ENCODE results near the gene ASB16. TPM values are rescaled to one million over a fixed set of nuclear protein-coding genes. Genes with fewer than 3 reads are reported as not detected.

ASB16 gene
- total RNA-seq, 1 experiment from 2014 or later, result 0.37 TPM

DNA sequence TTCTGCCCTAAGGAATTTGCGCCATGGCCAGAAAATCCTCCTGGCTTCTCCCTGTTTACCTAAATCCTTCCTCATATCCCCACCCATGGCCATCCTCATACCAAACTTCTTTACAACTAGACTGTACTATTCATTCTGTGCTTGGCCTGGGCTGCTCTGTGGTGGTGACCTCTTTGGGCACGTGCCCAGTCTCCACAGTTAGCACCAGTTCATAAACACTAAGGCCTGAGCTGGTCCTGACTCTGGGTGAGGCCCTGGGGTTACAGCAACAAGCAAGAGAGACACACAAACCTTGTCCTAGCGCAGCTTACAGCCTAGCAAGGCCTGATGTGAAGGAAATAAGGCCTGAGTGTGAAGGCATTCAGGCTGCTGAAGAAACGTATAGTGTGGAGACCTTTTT lies 32.3 kb downstream of the ASB16 start (continued):
- TF ChIP-seq, protein P1, sequence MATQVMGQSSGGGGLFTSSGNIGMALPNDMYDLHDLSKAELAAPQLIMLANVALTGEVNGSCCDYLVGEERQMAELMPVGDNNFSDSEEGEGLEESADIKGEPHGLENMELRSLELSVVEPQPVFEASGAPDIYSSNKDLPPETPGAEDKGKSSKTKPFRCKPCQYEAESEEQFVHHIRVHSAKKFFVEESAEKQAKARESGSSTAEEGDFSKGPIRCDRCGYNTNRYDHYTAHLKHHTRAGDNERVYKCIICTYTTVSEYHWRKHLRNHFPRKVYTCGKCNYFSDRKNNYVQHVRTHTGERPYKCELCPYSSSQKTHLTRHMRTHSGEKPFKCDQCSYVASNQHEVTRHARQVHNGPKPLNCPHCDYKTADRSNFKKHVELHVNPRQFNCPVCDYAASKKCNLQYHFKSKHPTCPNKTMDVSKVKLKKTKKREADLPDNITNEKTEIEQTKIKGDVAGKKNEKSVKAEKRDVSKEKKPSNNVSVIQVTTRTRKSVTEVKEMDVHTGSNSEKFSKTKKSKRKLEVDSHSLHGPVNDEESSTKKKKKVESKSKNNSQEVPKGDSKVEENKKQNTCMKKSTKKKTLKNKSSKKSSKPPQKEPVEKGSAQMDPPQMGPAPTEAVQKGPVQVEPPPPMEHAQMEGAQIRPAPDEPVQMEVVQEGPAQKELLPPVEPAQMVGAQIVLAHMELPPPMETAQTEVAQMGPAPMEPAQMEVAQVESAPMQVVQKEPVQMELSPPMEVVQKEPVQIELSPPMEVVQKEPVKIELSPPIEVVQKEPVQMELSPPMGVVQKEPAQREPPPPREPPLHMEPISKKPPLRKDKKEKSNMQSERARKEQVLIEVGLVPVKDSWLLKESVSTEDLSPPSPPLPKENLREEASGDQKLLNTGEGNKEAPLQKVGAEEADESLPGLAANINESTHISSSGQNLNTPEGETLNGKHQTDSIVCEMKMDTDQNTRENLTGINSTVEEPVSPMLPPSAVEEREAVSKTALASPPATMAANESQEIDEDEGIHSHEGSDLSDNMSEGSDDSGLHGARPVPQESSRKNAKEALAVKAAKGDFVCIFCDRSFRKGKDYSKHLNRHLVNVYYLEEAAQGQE (IDR thresholded peaks at IDR 0.05; ENCODE audit: low read depth), result no peak
- TF ChIP-seq, protein P2, sequence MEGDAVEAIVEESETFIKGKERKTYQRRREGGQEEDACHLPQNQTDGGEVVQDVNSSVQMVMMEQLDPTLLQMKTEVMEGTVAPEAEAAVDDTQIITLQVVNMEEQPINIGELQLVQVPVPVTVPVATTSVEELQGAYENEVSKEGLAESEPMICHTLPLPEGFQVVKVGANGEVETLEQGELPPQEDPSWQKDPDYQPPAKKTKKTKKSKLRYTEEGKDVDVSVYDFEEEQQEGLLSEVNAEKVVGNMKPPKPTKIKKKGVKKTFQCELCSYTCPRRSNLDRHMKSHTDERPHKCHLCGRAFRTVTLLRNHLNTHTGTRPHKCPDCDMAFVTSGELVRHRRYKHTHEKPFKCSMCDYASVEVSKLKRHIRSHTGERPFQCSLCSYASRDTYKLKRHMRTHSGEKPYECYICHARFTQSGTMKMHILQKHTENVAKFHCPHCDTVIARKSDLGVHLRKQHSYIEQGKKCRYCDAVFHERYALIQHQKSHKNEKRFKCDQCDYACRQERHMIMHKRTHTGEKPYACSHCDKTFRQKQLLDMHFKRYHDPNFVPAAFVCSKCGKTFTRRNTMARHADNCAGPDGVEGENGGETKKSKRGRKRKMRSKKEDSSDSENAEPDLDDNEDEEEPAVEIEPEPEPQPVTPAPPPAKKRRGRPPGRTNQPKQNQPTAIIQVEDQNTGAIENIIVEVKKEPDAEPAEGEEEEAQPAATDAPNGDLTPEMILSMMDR (IDR thresholded peaks at IDR 0.05 in 2 of 3, conservative IDR thresholded peaks at IDR 0.05 in 1 of 3; ENCODE audit: borderline replicate concordance in 1 of 3, insufficient read depth in 1 of 3, low read depth in 2 of 3, low read length in 2 of 3), result no peak
- TF ChIP-seq ZFX (IDR thresholded peaks at IDR 0.05) (no peak), JUND (IDR thresholded peaks at IDR 0.05) (no peak)

DNA sequence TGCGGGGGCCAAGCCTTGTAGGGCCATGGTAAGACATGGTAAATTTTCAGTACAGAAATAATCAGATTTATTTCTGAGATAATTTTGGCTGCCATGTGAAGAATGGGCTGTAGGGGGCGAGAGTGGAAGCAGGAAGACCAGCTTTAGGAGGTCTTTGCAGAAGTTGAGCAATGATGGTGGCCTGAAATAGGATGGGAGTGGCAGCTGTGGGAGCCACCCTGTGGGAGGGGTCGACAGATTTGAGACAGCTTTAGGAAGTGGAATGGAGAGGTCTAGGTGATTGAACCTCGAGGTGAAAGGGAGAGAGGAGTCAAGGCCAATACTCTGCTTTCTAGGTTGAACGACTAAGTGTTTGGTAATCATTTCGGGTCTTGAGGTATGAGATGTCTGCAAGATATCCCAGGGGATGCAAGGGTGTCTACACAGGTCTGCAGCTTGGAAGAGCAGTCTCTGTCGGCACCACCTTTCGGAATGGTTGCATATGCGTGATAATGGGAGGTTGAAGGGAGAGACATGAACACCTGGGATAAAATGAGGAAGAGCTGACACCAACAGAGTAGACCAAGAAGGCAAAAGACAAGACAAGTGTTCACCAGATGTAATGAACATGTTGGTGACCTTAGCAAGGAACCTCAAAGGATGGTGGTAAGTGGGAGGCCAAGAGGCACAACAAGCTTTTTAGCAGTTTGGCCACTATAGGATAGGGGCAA lies 33.4 kb downstream of the ASB16 start:
- RAD21 ChIA-PET (ENCODE audit: low non-redundant PET in 1 of 2, low total read pairs in 2 of 2, uncharacterized antibody in 2 of 2, unreplicated experiment in 2 of 2), result interaction anchor here in 1 of 2 experiments (0.6 kb wide), 1 partner anchor 329 kb away, joined by 3 read pairs; no protein-coding TSS in a partner anchor
- ATAC-seq, result no peak
- Histone ChIP-seq H3K4me3 (replicated peaks in 1 of 2; ENCODE audit: low read depth in 1 of 2, low read length in 2 of 2) (peak overlapping the region in 1 of 2 experiments; percentile 10; a peak in 1 of 4 replicates), H3K4me1 (ENCODE audit: control insufficient read depth in 1 of 2, insufficient read depth in 2 of 2, low read length in 2 of 2) (peaks cover 44 to 66% of the 10 kb centered on the region in 2 experiments), H3K79me2 (ENCODE audit: insufficient read depth, low read length) (peaks cover 6% of the 10 kb centered on the region), H4K20me1 (ENCODE audit: insufficient read depth) (no peaks in the 10 kb centered on the region), H3K4me2 (ENCODE audit: low read length) (peak overlapping the region; percentile 50), H3K9me2 (ENCODE audit: insufficient read depth) (no peaks in the 10 kb centered on the region), H3K27me3 (ENCODE audit: insufficient read depth, low read length) (no peaks in the 10 kb centered on the region), H3K36me3 (ENCODE audit: control insufficient read depth in 1 of 2, insufficient read depth in 2 of 2, low read length in 2 of 2) (peaks cover 6 to 15% of the 10 kb centered on the region in 2 experiments; a peak in 3 of 4 replicates), H3K27ac (ENCODE audit: low read depth, low read length) (peak overlapping the region; percentile 71), H3K9ac (ENCODE audit: low read length) (0 out of 2 replicates have a peak overlapping the region, but pooled peaks have one; percentile 1), H3K9me3 (ENCODE audit: control insufficient read depth in 1 of 2, insufficient read depth in 1 of 2, low read depth in 1 of 2, low read length in 2 of 2) (no peaks in the 10 kb centered on the region), H2AFZ (ENCODE audit: low read depth, low read length, poor library complexity, severe bottlenecking) (no peak overlapping the region)
- no TSS peak for BruUV-seq (replicated peaks)
- intact Hi-C loops (cut with micrococcal nuclease), result no loop called here
- DNase-seq (ENCODE audit: low read depth, low spot score), result no peak
- POLR2A ChIA-PET, result interaction anchor here (1.0 to 1.3 kb wide), 2 partner anchors 127 to 142 kb away, joined by 3 to 4 read pairs; no protein-coding TSS in a partner anchor
- CTCF ChIA-PET, result interaction anchor here (0.7 to 3.0 kb wide), 10 partner anchors 14 to 146 kb away, joined by 3 to 17 read pairs (median 4); partner anchors contain the start of gene GRN
- TF ChIP-seq EZH2 (IDR thresholded peaks at IDR 0.05) (no peak), FOSL1 (IDR thresholded peaks at IDR 0.05; ENCODE audit: low read depth) (no peak), SP1 (IDR thresholded peaks at IDR 0.05; ENCODE audit: low read depth) (no peak), EGR1 (IDR thresholded peaks at IDR 0.05; ENCODE audit: low read depth) (no peak), RAD21 (IDR thresholded peaks at IDR 0.05; ENCODE audit: low read depth) (peak; percentile 55), TCF7L2 (IDR thresholded peaks at IDR 0.05; ENCODE audit: borderline replicate concordance, extremely low read depth, insufficient read depth, insufficient read length) (no peak)
- TF ChIP-seq, protein P3, sequence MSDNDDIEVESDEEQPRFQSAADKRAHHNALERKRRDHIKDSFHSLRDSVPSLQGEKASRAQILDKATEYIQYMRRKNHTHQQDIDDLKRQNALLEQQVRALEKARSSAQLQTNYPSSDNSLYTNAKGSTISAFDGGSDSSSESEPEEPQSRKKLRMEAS (IDR thresholded peaks at IDR 0.05), result peak; percentile 10; the same call in 1 of the 2 replicates
- TF ChIP-seq, protein P4, sequence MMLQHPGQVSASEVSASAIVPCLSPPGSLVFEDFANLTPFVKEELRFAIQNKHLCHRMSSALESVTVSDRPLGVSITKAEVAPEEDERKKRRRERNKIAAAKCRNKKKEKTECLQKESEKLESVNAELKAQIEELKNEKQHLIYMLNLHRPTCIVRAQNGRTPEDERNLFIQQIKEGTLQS (IDR thresholded peaks at IDR 0.05), result no peak
- TF ChIP-seq, protein P2 (IDR thresholded peaks at IDR 0.05 in 2 of 3, conservative IDR thresholded peaks at IDR 0.05 in 1 of 3; ENCODE audit: borderline replicate concordance in 1 of 3, insufficient read depth in 1 of 3, low read depth in 2 of 3, low read length in 2 of 3), result peak; percentile 49 to 82 (median 75); a peak in 5 of 6 replicates

Measured in HCT116 (cell line).